Measurements from ENCODE around the gene MAN2B2. TPM values are rescaled to one million over a fixed set of nuclear protein-coding genes. Genes with fewer than 3 reads are reported as not detected.

Gene MAN2B2
- total RNA-seq, 1 experiment from 2014 or later: 27.8 TPM

GRCh38 chr4:6619116-6619465, 44.1 kb downstream of the MAN2B2 start:
- DNase-seq: no peak
- Histone ChIP-seq H3K4me2 (no peak overlapping the region), H3K9me3 (ENCODE audit: insufficient read depth, low read depth) (no peaks in the 10 kb centered on the region), H3K4me1 (replicated peaks; ENCODE audit: insufficient read depth) (no peaks in the 10 kb centered on the region), H3K79me2 (ENCODE audit: low read depth) (no peaks in the 10 kb centered on the region), H3F3A (ENCODE audit: insufficient read depth, low read depth) (no peaks in the 10 kb centered on the region), H3K36me3 (ENCODE audit: low read depth) (no peaks in the 10 kb centered on the region), H4K20me1 (ENCODE audit: insufficient read depth) (no peaks in the 10 kb centered on the region), H3K27ac (no peak overlapping the region), H2AFZ (no peak overlapping the region), H3K27me3 (ENCODE audit: insufficient read depth, low read depth) (no peaks in the 10 kb centered on the region), H3K9me2 (ENCODE audit: insufficient read depth) (no peaks in the 10 kb centered on the region), H3K4me3 (no peak overlapping the region)
- TF ChIP-seq CTCF (conservative IDR thresholded peaks at IDR 0.05) (no peak), EZH2 (IDR thresholded peaks at IDR 0.05; ENCODE audit: low read depth) (no peak)
- ChIA-PET POLR2A (ENCODE audit: unreplicated experiment) (no interaction called here), CTCF (no interaction called here)
- intact Hi-C loops (cut with micrococcal nuclease; ENCODE audit: unreplicated experiment): no loop called here
- BruUV-seq (replicated peaks): no TSS peak

- ChIA-PET POLR2A (ENCODE audit: unreplicated experiment) (no interaction called here), CTCF (no interaction called here)
- no peaks in the 10 kb centered on the region for H3F3A ChIP-seq (ENCODE audit: insufficient read depth, low read depth)
- no peaks in the 10 kb centered on the region for H3K9me2 ChIP-seq (ENCODE audit: insufficient read depth)
- no peaks in the 10 kb centered on the region for H3K79me2 ChIP-seq (ENCODE audit: low read depth)
- H3K27ac ChIP-seq: no peak overlapping the region
- TF ChIP-seq CTCF (conservative IDR thresholded peaks at IDR 0.05): no peak
- TF ChIP-seq EZH2 (IDR thresholded peaks at IDR 0.05; ENCODE audit: low read depth): no peak
- no peaks in the 10 kb centered on the region for H4K20me1 ChIP-seq (ENCODE audit: insufficient read depth)
- BruUV-seq (replicated peaks): no TSS peak
- no peak for DNase-seq
- H3K4me3 ChIP-seq: no peak overlapping the region
- intact Hi-C loops (cut with micrococcal nuclease; ENCODE audit: unreplicated experiment): no loop called here
- H3K4me2 ChIP-seq: no peak overlapping the region
- H3K36me3 ChIP-seq (ENCODE audit: low read depth): no peaks in the 10 kb centered on the region
- H2AFZ ChIP-seq: no peak overlapping the region
- no peaks in the 10 kb centered on the region for H3K27me3 ChIP-seq (ENCODE audit: insufficient read depth, low read depth)
- H3K9me3 ChIP-seq (ENCODE audit: insufficient read depth, low read depth): no peaks in the 10 kb centered on the region
- H3K4me1 ChIP-seq (replicated peaks; ENCODE audit: insufficient read depth): no peaks in the 10 kb centered on the region
Observed at GRCh38 chr4:6619466-6620255, 44.7 kb downstream of the MAN2B2 start.

- Histone ChIP-seq H3K9me2 (ENCODE audit: insufficient read depth) (no peaks in the 10 kb centered on the region), H3K9me3 (ENCODE audit: insufficient read depth, low read depth) (no peaks in the 10 kb centered on the region), H3K79me2 (ENCODE audit: low read depth) (no peaks in the 10 kb centered on the region), H3K36me3 (ENCODE audit: low read depth) (no peaks in the 10 kb centered on the region), H3K4me3 (no peak overlapping the region), H3K27ac (no peak overlapping the region), H3K27me3 (ENCODE audit: insufficient read depth, low read depth) (no peaks in the 10 kb centered on the region), H4K20me1 (ENCODE audit: insufficient read depth) (no peaks in the 10 kb centered on the region), H3F3A (ENCODE audit: insufficient read depth, low read depth) (no peaks in the 10 kb centered on the region), H3K4me2 (no peak overlapping the region), H2AFZ (no peak overlapping the region), H3K4me1 (replicated peaks; ENCODE audit: insufficient read depth) (peaks cover 4% of the 10 kb centered on the region; the same call in 1 of the 2 replicates)
- ChIA-PET POLR2A (ENCODE audit: unreplicated experiment) (no interaction called here), CTCF (no interaction called here)
- intact Hi-C loops (cut with micrococcal nuclease; ENCODE audit: unreplicated experiment): no loop called here
- DNase-seq: no peak
- TF ChIP-seq CTCF (conservative IDR thresholded peaks at IDR 0.05) (no peak), EZH2 (IDR thresholded peaks at IDR 0.05; ENCODE audit: low read depth) (no peak)
- BruUV-seq (replicated peaks): no TSS peak
Observed at GRCh38 chr4:6620296-6620695, 45.3 kb downstream of the MAN2B2 start.

All from PC-9 (cell line).